Neural progenitor cell (in vitro differentiated cells): ENCODE data around the gene TBC1D9B. TPM values are rescaled to one million over a fixed set of nuclear protein-coding genes. Genes with fewer than 3 reads are reported as not detected.
A peak's percentile ranks its signal among the peaks of the same experiment; 100 is the strongest.

Experiments
- DNase-seq: peaks from one replicate; pipeline ENCODE4 v3.0.0-alpha.2; 2016; ENCODE audit warnings: low spot score
- H2AFZ ChIP-seq: fragments of 200-600 bp; sonication (generic); replicated peaks from 2 replicates; pipeline ENCODE4 v1.6.1; 2016; ENCODE audit warnings: antibody characterized with exemption
- H3F3A ChIP-seq: fragments of 200-600 bp; sonication (generic); 2 replicates; pipeline ENCODE4 v1.6.1; 2016; ENCODE audit warnings: antibody characterized with exemption, low read depth
- H3K27ac ChIP-seq: fragments of 200-600 bp; sonication (generic); 2 replicates; pipeline ENCODE4 v1.5.1; 2016; ENCODE audit warnings: mild to moderate bottlenecking
- H3K27me3 ChIP-seq: fragments of 200-600 bp; sonication (generic); 2 replicates; pipeline ENCODE4 v1.6.1; 2016; ENCODE audit warnings: mild to moderate bottlenecking, moderate library complexity
- H3K36me3 ChIP-seq: fragments of 200-600 bp; sonication (generic); 2 replicates; pipeline ENCODE4 v1.5.1; 2016
- H3K4me1 ChIP-seq: fragments of 200-600 bp; sonication (generic); 2 replicates; pipeline ENCODE4 v1.6.1; 2016; ENCODE audit warnings: mixed run types
- H3K4me2 ChIP-seq: fragments of 200-600 bp; sonication (generic); 2 replicates; pipeline ENCODE4 v1.6.1; 2016
- H3K4me3 ChIP-seq: fragments of 200-600 bp; sonication (generic); 2 replicates; pipeline ENCODE4 v1.5.1; 2016
- H3K79me2 ChIP-seq: fragments of 200-600 bp; sonication (generic); 2 replicates; pipeline ENCODE4 v1.6.1; 2016; ENCODE audit warnings: low read depth
- H3K9ac ChIP-seq: fragments of 200-600 bp; sonication (generic); 2 replicates; pipeline ENCODE4 v1.6.1; 2016
- H3K9me3 ChIP-seq: fragments of 200-600 bp; sonication (generic); 2 replicates; pipeline ENCODE4 v1.5.1; 2016; ENCODE audit warnings: low read depth
- H4K20me1 ChIP-seq: fragments of 200-600 bp; sonication (generic); 2 replicates; pipeline ENCODE4 v1.6.1; 2016; ENCODE audit warnings: low read depth
- H3K27ac Mint-ChIP-seq: 3 replicates; pipeline ENCODE4 v1.8.0; 2021; ENCODE audit warnings: mixed read lengths
- H3K27me3 Mint-ChIP-seq: 2 replicates; pipeline ENCODE4 v1.8.0; 2022; ENCODE audit warnings: low read depth, mild to moderate bottlenecking, inconsistent platforms, moderate library complexity, mixed read lengths; ENCODE audit not compliant: insufficient read depth
- H3K36me3 Mint-ChIP-seq: 3 replicates; pipeline ENCODE4 v1.8.0; 2021; ENCODE audit warnings: mixed read lengths
- H3K4me1 Mint-ChIP-seq: 3 replicates; pipeline ENCODE4 v1.8.0; 2021; ENCODE audit warnings: mixed read lengths
- H3K4me3 Mint-ChIP-seq: 3 replicates; pipeline ENCODE4 v1.8.0; 2021; ENCODE audit warnings: mild to moderate bottlenecking, moderate library complexity, mixed read lengths
- H3K9me3 Mint-ChIP-seq: 3 replicates; pipeline ENCODE4 v1.8.0; 2020; ENCODE audit warnings: mixed read lengths
- CTCF ChIP-seq: fragments of 200-600 bp; sonication (generic); IDR thresholded peaks from 2 replicates; pipeline ENCODE4 v1.5.1; 2017; ENCODE audit warnings: antibody characterized with exemption, mild to moderate bottlenecking
- EZH2 ChIP-seq: fragments of 200-600 bp; sonication (generic); IDR thresholded peaks from 2 replicates; pipeline ENCODE4 v1.6.1; 2017; ENCODE audit warnings: antibody characterized with exemption, mild to moderate bottlenecking, moderate library complexity
- EZH2phosphoT487 ChIP-seq: fragments of 200-600 bp; sonication (generic); IDR thresholded peaks from 2 replicates; pipeline ENCODE4 v1.6.1; 2017; ENCODE audit warnings: antibody characterized with exemption
- total RNA-seq: library from RNA; depleted of rRNA; stranded (reverse); fragments of >200 nt; gene quantifications from 2 replicates; pipeline ENCODE4 v1.2.3, GENCODE V29; 2015; ENCODE audit warnings: low replicate concordance

Gene TBC1D9B
- total RNA-seq, 1 donor from 2014 or later, result 26.7 TPM

DNA sequence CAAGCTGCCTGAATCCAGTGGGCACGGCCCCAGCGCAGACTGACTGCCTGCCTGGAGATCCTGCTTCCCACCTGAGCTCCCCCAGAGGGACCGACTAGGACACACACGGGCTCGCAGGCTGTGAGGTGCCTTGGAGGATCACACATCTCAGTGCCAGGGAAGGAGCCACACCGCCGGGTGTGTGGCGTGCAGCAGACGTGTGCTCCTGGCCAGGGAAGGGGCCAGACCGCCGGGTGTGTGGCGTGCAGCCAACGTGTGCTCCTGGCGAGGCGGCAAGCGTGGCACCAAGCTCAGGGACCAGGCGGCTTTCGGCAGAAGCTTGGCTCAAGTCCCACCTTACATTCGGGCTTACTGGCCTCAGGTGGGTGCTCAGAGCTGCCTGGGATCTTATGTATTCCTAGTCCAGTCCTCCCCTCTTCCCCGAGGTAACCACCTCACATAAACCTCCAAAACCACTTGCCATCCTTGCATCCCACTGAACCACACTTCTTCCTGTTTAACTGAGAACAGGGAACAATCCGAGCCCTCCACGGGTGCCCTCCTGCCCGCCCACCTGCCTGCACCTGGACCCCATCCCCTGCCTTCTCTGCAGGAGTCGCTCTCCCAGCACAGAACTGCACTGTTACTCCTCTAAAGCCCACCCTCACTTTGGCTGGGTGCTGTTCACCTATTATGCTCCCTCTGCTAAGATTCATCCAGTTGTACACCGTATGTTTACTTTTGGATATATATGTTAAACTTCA, 26.7 kb downstream of the TBC1D9B start:
- Mint-ChIP-seq H3K27ac (peak overlapping the region; percentile 12), H3K36me3 (peaks cover 50% of the 10 kb centered on the region)
- TF ChIP-seq CTCF, result no peak
- no peak for TF ChIP-seq EZH2
- no peak for TF ChIP-seq EZH2phosphoT487

GRCh38 chr5:179880066-179880650, 27.5 kb downstream of the TBC1D9B start:
- H3K79me2 ChIP-seq, result no peaks in the 10 kb centered on the region
- DNase-seq, result no peak
- H3K4me3 ChIP-seq, result no peak overlapping the region
- no peaks in the 10 kb centered on the region for H3K4me1 ChIP-seq
- H3K36me3 ChIP-seq, result peaks cover 16% of the 10 kb centered on the region
- H3K9ac ChIP-seq, result no peak overlapping the region
- no peak overlapping the region for H3K27ac ChIP-seq
- no peak overlapping the region for H3K4me2 ChIP-seq
- H3K4me3 Mint-ChIP-seq, result no peak overlapping the region
- H3K4me1 Mint-ChIP-seq, result no peaks in the 10 kb centered on the region
- TF ChIP-seq EZH2phosphoT487 (no peak), EZH2 (no peak), CTCF (no peak)
- no peaks in the 10 kb centered on the region for H3F3A ChIP-seq
- peaks cover 26% of the 10 kb centered on the region for H3K9me3 Mint-ChIP-seq
- peaks cover 45% of the 10 kb centered on the region for H3K36me3 Mint-ChIP-seq
- H2AFZ ChIP-seq, result no peak overlapping the region
- H3K9me3 ChIP-seq, result peaks cover 15% of the 10 kb centered on the region
- H3K27me3 ChIP-seq, result no peaks in the 10 kb centered on the region
- peaks cover 2% of the 10 kb centered on the region for H3K27me3 Mint-ChIP-seq
- H3K27ac Mint-ChIP-seq, result no peak overlapping the region
- H4K20me1 ChIP-seq, result no peaks in the 10 kb centered on the region

More for the DNA sequence above, 26.7 kb downstream of the TBC1D9B start:
- H3F3A ChIP-seq, result no peaks in the 10 kb centered on the region
- no peaks in the 10 kb centered on the region for H4K20me1 ChIP-seq
- no peaks in the 10 kb centered on the region for H3K27me3 ChIP-seq
- H3K4me2 ChIP-seq, result no peak overlapping the region
- peaks cover 15% of the 10 kb centered on the region for H3K9me3 ChIP-seq
- no peaks in the 10 kb centered on the region for H3K4me1 Mint-ChIP-seq
- H3K79me2 ChIP-seq, result no peaks in the 10 kb centered on the region
- H3K27me3 Mint-ChIP-seq, result peaks cover 2% of the 10 kb centered on the region
- H3K9me3 Mint-ChIP-seq, result peaks cover 32% of the 10 kb centered on the region
- peak overlapping the region; percentile 1 for H3K4me3 Mint-ChIP-seq
- no peaks in the 10 kb centered on the region for H3K4me1 ChIP-seq
- H2AFZ ChIP-seq, result no peak overlapping the region
- DNase-seq, result no peak
- peaks cover 16% of the 10 kb centered on the region for H3K36me3 ChIP-seq
- no peak overlapping the region for H3K4me3 ChIP-seq
- no peak overlapping the region for H3K27ac ChIP-seq
- no peak overlapping the region for H3K9ac ChIP-seq

GRCh38 chr5:179879690-179880010, 28.0 kb downstream of the TBC1D9B start:
- peaks cover 12% of the 10 kb centered on the region for H3K36me3 ChIP-seq
- no peak overlapping the region for H3K27ac Mint-ChIP-seq
- peaks cover 2% of the 10 kb centered on the region for H3K27me3 Mint-ChIP-seq

More at GRCh38 chr5:179879690-179880010, 28.0 kb downstream of the TBC1D9B start:
- no peaks in the 10 kb centered on the region for H4K20me1 ChIP-seq
- DNase-seq, result no peak
- H3K4me3 ChIP-seq, result no peak overlapping the region
- peaks cover 15% of the 10 kb centered on the region for H3K9me3 ChIP-seq
- no peak overlapping the region for H3K4me3 Mint-ChIP-seq
- H3K9ac ChIP-seq, result no peak overlapping the region
- no peak overlapping the region for H2AFZ ChIP-seq
- no peak overlapping the region for H3K27ac ChIP-seq
- no peaks in the 10 kb centered on the region for H3K27me3 ChIP-seq
- H3F3A ChIP-seq, result no peaks in the 10 kb centered on the region
- H3K4me2 ChIP-seq, result no peak overlapping the region
- H3K36me3 Mint-ChIP-seq, result peaks cover 40% of the 10 kb centered on the region
- H3K9me3 Mint-ChIP-seq, result peaks cover 22% of the 10 kb centered on the region
- TF ChIP-seq EZH2, result no peak
- TF ChIP-seq CTCF, result no peak
- TF ChIP-seq EZH2phosphoT487, result no peak
- H3K4me1 ChIP-seq, result no peaks in the 10 kb centered on the region
- H3K4me1 Mint-ChIP-seq, result no peaks in the 10 kb centered on the region
- no peaks in the 10 kb centered on the region for H3K79me2 ChIP-seq
